Measurements from ENCODE around the gene DPP8.

DNA sequence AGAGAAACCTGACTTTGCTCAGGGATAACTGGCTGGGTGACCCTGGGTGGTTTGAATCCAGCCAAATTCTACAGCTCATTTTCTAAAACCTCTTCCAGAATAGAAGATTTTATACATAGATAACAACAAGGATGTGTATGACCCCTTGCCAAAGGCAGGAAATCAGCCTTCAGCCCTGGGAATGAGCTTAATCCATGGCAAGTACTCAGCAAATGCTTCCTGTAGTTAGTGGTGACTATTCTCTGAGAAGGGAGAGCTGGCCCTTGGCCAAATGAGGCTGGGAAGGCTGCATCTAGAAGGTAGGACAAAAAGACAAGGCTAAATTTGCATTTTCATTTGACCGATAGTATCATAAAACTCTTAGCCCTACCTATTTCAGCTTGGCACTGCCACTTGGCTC, 8.1 kb upstream of the DPP8 start:
- TF ChIP-seq POLR2A (IDR thresholded peaks at IDR 0.05; ENCODE audit: low read depth, low read length), result no peak
- no peak for TF ChIP-seq POLR2AphosphoS5 (IDR thresholded peaks at IDR 0.05; ENCODE audit: low read depth, low read length)
- TF ChIP-seq TAF1 (IDR thresholded peaks at IDR 0.05; ENCODE audit: borderline replicate concordance, low read depth, low read length), result no peak
